K562 (cell line): ENCODE results near the gene PRSS8. TPM values are rescaled to one million over a fixed set of nuclear protein-coding genes. Genes with fewer than 3 reads are reported as not detected.

Experiments
- ARID2 ChIP-seq: fragments of 450-650 bp; IDR thresholded peaks from 2 replicates; pipeline ENCODE4 v1.6.1; 2017; ENCODE audit warnings: antibody characterized with exemption, mild to moderate bottlenecking
- ATF2 ChIP-seq: sonication (generic); formaldehyde crosslinking; IDR thresholded peaks from 2 replicates; pipeline ENCODE4 v1.8.1; 2022; ENCODE audit warnings: missing genetic modification reagents
- CREB3 ChIP-seq: fragments of 450-650 bp; conservative IDR thresholded peaks from 2 replicates; pipeline ENCODE4 v1.6.1; 2016; ENCODE audit warnings: missing genetic modification characterization, low read depth, mild to moderate bottlenecking, missing compliant biosample characterization, moderate library complexity
- MCM5 ChIP-seq: fragments of 450-650 bp; IDR thresholded peaks from 2 replicates; pipeline ENCODE4 v1.6.1; 2016; ENCODE audit warnings: low read depth
- MCM7 ChIP-seq, 2 experiments: fragments of 450-650 bp; IDR thresholded peaks; 2 replicates each; pipeline ENCODE4 v1.6.1; 2016 to 2018
- NFIC ChIP-seq: fragments of 450-650 bp; IDR thresholded peaks from 2 replicates; pipeline ENCODE4 v1.6.1; 2017; ENCODE audit warnings: mild to moderate bottlenecking, inconsistent platforms
- NR4A1 ChIP-seq, 2 experiments: fragments of 250-450 bp in 1 of 2; fragments of 450-650 bp in 1 of 2; sonication (Bioruptor Pico) in 1 of 2; IDR thresholded peaks; 2 replicates each; pipeline versions ENCODE4 v1.4.0 to v1.6.1; 2016 to 2020; ENCODE audit warnings: mild to moderate bottlenecking in 2 of 2, missing compliant biosample characterization in 1 of 2, missing genetic modification characterization in 1 of 2, moderate library complexity in 1 of 2
- POLR2A ChIP-seq: fragments of 450-650 bp; conservative IDR thresholded peaks from 2 replicates; pipeline ENCODE4 v1.6.1; 2016
- PRMT5 ChIP-seq: sonication (generic); formaldehyde crosslinking; IDR thresholded peaks from 2 replicates; pipeline ENCODE4 v1.5.0; 2020; ENCODE audit warnings: missing genetic modification reagents
- RREB1 ChIP-seq: fragments of 250-450 bp; sonication (Bioruptor Pico); IDR thresholded peaks from 2 replicates; pipeline ENCODE4 v1.4.0; 2020
- SRF ChIP-seq, 2 experiments: fragments of 250-450, 450-650 bp in 1 of 2; sonication (Bioruptor Pico) in 1 of 2; sonication (generic) in 1 of 2; formaldehyde crosslinking; IDR thresholded peaks; 2 replicates each; pipeline versions ENCODE4 v1.5.0 to v1.5.1; 2020 to 2022; ENCODE audit warnings: mild to moderate bottlenecking in 1 of 2, missing genetic modification reagents in 1 of 2
- TCF3 ChIP-seq: sonication (generic); formaldehyde crosslinking; IDR thresholded peaks from 2 replicates; pipeline ENCODE4 v1.4.0; 2020; ENCODE audit warnings: mild to moderate bottlenecking, missing genetic modification reagents
- USF1 ChIP-seq: sonication (generic); formaldehyde crosslinking; IDR thresholded peaks from 2 replicates; pipeline ENCODE4 v1.9.0; 2022; ENCODE audit warnings: mild to moderate bottlenecking, missing genetic modification reagents
- XRCC5 ChIP-seq: fragments of 200-400 bp; formaldehyde crosslinking; IDR thresholded peaks from 2 replicates; pipeline ENCODE4 v1.6.1; 2017; ENCODE audit warnings: low read depth, mild to moderate bottlenecking, low read length
- ZBTB5 ChIP-seq: fragments of 450-650 bp; IDR thresholded peaks from 2 replicates; pipeline ENCODE4 v1.6.1; 2017; ENCODE audit warnings: antibody characterized with exemption
- ZC3H4 ChIP-seq: sonication (generic); formaldehyde crosslinking; IDR thresholded peaks from 2 replicates; pipeline ENCODE4 v1.9.0; 2021; ENCODE audit warnings: missing genetic modification reagents, borderline replicate concordance
- ZNF408 ChIP-seq: fragments of 250-450 bp; sonication (Bioruptor Pico); IDR thresholded peaks from 2 replicates; pipeline ENCODE4 v1.4.0; 2020; ENCODE audit warnings: low read depth, mild to moderate bottlenecking, moderate library complexity
- polyA plus RNA-seq, 8 experiments: library from polyadenylated mRNA; depleted of rRNA in 4 of 8; stranded (reverse) in 5 of 8; unstranded in 3 of 8; fragments of >200 nt; fragmentation: Nextera tagmentation in 2 of 8; fragmentation: Illumina TruSeq in 1 of 8; extraction: Ambion mirVana in 2 of 8; extraction: Trizol in 1 of 8; gene quantifications; 2 replicates each; pipeline versions ENCODE4 v1.2.1 to v1.2.3, GENCODE V29; 2011 to 2014; ENCODE audit warnings: inconsistent platforms in 1 of 8, missing spikeins in 1 of 8
- total RNA-seq, 7 experiments: library from RNA; depleted of rRNA in 6 of 7; stranded (reverse); fragments of >200 nt in 6 of 7; fragmentation: Illumina TruSeq in 2 of 7; extraction: Trizol in 2 of 7; gene quantifications; 2 replicates each; pipeline versions ENCODE4 v1.2.1 to v1.2.3, GENCODE V29; 2011 to 2021; ENCODE audit warnings: low replicate concordance in 1 of 7

PRSS8 gene
- total and polyA plus RNA-seq, 9 of the 15 experiments (the other 6 are each of a cell fraction or from before 2014, with no cell fraction given), result 0.25 to 3.9 (median 1.3) TPM; not detected in 1

GRCh38 chr16:31117384-31118222, 17.9 kb downstream of the PRSS8 start, which contains the start of gene KAT8 (continued):
- TF ChIP-seq ZBTB5, result no peak
- no peak for TF ChIP-seq ZC3H4 (CRISPR knock-in tag)
- TF ChIP-seq ARID2, result no peak
- no peak for TF ChIP-seq SRF (CRISPR knock-in tag; IDR thresholded peaks at IDR 0.05)
- TF ChIP-seq USF1 (CRISPR knock-in tag), result no peak
- TF ChIP-seq CREB3, result no peak
- no peak for TF ChIP-seq ATF2 (CRISPR knock-in tag)
- TF ChIP-seq RREB1, result no peak
- TF ChIP-seq NR4A1 (CRISPR knock-in tag; IDR thresholded peaks at IDR 0.05), result no peak
- TF ChIP-seq NR4A1 (tag; IDR thresholded peaks at IDR 0.05), result no peak
- TF ChIP-seq TCF3, result no peak
- no peak for TF ChIP-seq MCM5
- no peak for TF ChIP-seq MCM7 (IDR thresholded peaks at IDR 0.05)
- no peak for TF ChIP-seq PRMT5 (CRISPR knock-in tag)
- TF ChIP-seq ZNF408 (CRISPR knock-in tag), result no peak
- TF ChIP-seq POLR2A, result peak; percentile 95
- no peak for TF ChIP-seq XRCC5
- peak; percentile 70 for TF ChIP-seq NFIC
